ENCODE results near the gene STK25. TPM values are rescaled to one million over a fixed set of nuclear protein-coding genes. Genes with fewer than 3 reads are reported as not detected.

Gene STK25
- polyA plus RNA-seq, 3 donors: 62.7 to 215 (median 69.5) TPM

DNA sequence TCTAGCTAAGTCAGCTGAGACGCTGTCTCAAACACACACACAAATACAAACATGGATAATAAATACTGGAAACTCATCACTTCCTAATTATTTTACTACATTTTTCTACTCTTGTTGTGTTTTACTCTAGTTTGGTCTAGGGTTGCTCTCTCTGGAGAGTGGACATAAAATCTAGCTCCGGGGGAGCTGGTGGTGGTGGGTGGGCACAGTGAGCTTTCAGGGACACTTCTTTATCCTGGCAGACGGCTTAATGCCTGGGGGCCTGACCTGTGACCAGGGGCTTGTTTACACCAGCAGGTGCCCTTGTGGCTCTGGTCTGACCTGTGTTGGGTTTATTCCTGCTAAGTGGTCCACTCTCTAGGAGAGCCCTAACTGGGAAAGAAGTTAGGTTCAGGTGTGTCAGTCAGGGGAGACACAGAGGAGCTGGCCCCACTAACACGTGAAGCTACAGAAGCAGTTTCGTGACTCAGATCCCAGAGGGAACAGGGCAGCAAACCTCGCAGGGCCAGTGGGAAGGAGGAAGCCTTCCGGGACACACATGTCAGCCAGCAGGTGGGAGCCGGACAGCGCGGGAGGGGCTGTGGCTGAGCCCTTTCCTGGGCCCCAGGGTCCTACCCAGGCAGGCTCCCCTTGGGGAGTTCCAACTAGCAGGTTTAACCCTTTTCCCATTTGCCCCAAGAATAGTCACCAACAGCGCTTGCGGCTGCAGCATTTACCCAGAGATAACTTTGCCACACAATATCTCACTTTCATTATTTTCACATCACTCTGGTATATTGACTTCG, 27.7 kb upstream of the STK25 start:
- H3K36me3 ChIP-seq (replicated peaks in 1 of 2; ENCODE audit: control insufficient read depth in 1 of 2, insufficient read depth in 2 of 2, low read length in 2 of 2): no peaks in the 10 kb centered on the region
- H3K4me3 ChIP-seq (replicated peaks in 1 of 3; ENCODE audit: low read depth in 2 of 3, low read length in 3 of 3): no peak overlapping the region
- no peak for DNase-seq
- no peaks in the 10 kb centered on the region for H4K20me1 ChIP-seq (ENCODE audit: insufficient read depth, low read length)
- H3K4me3 Mint-ChIP-seq: no peak overlapping the region
- intact Hi-C loops (cut with micrococcal nuclease): no loop called here
- no peak overlapping the region for H3K9ac ChIP-seq (ENCODE audit: insufficient read depth, low read length, poor library complexity, severe bottlenecking)
- no peak overlapping the region for H3K27ac ChIP-seq (ENCODE audit: low read depth in 1 of 2, low read length in 2 of 2)
- no peak overlapping the region for H2AFZ ChIP-seq (ENCODE audit: insufficient read depth, low read depth, low read length, poor library complexity, severe bottlenecking)
- no peaks in the 10 kb centered on the region for H3K79me2 ChIP-seq (ENCODE audit: insufficient read depth, low read length)
- H3K4me1 ChIP-seq (ENCODE audit: control insufficient read depth in 1 of 2, insufficient read depth in 2 of 2, low read length in 2 of 2): peaks cover 6 to 8% of the 10 kb centered on the region in 2 donors
- no peak overlapping the region for H3K4me2 ChIP-seq (replicated peaks; ENCODE audit: extremely low read depth, low read length, poor library complexity, severe bottlenecking)
- peaks cover 0 to 6% (median 4%) of the 10 kb centered on the region in 7 donors for H3K9me3 Mint-ChIP-seq
- no peak overlapping the region for H3K27ac Mint-ChIP-seq
- peaks cover 5% of the 10 kb centered on the region for H3K4me1 Mint-ChIP-seq
- H3K27me3 ChIP-seq (ENCODE audit: control insufficient read depth in 2 of 2, insufficient read depth in 2 of 2, low read length in 2 of 2): peaks cover 0 to 20% of the 10 kb centered on the region in 2 donors
- peaks cover 24 to 31% (median 26%) of the 10 kb centered on the region in 3 donors for H3K27me3 Mint-ChIP-seq (ENCODE audit: low read depth in 3 of 3)
- WGBS (ENCODE audit: insufficient coverage): 88% methylated on average over 10 of the region's 13 CpGs
- no peaks in the 10 kb centered on the region for H3K9me3 ChIP-seq (replicated peaks in 1 of 2; ENCODE audit: control insufficient read depth in 1 of 2, insufficient read depth in 1 of 2, low read length in 2 of 2)
- TF ChIP-seq, protein P1, sequence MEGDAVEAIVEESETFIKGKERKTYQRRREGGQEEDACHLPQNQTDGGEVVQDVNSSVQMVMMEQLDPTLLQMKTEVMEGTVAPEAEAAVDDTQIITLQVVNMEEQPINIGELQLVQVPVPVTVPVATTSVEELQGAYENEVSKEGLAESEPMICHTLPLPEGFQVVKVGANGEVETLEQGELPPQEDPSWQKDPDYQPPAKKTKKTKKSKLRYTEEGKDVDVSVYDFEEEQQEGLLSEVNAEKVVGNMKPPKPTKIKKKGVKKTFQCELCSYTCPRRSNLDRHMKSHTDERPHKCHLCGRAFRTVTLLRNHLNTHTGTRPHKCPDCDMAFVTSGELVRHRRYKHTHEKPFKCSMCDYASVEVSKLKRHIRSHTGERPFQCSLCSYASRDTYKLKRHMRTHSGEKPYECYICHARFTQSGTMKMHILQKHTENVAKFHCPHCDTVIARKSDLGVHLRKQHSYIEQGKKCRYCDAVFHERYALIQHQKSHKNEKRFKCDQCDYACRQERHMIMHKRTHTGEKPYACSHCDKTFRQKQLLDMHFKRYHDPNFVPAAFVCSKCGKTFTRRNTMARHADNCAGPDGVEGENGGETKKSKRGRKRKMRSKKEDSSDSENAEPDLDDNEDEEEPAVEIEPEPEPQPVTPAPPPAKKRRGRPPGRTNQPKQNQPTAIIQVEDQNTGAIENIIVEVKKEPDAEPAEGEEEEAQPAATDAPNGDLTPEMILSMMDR (IDR thresholded peaks at IDR 0.05): no peak
- H3K36me3 Mint-ChIP-seq: peaks cover 2% of the 10 kb centered on the region in 2 donors

DNA sequence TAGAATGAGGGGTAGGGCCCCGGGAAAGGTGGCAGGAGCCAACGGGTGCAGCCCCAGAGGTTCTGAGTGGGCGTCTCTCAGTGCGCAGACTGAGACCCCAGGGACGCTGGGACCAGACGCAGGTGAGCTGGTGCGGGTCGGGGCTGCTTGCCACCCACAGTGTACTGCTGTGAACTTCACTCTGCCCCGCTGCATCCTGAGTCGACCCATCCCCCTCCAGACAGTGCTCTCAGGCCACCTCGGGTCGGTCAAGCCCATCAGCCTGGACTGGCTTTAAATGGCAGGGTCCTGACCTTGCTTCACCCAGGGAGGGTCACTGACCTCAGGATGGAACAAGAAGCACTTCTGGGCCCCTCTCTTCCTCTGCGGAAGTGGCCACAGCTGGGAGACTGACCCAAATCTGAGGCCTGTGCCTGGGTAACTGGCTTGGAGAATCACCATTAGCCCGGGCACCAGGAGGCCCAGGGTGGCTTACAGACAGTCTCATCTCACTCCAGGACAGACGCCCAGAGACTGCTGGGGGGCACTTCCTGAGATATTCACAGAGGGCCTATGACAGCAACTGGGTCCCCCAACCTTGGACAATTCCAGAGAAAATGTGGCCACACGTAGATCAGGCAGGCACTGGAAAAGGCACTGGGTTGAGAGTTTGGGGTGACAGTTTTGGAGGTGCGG, 26.5 kb upstream of the STK25 start:
- Mint-ChIP-seq H3K27ac (peak overlapping the region in 1 of 7 donors; percentile 41), H3K9me3 (no peaks in the 10 kb centered on the region), H3K4me3 (no peak overlapping the region), H3K36me3 (no peaks in the 10 kb centered on the region), H3K4me1 (no peaks in the 10 kb centered on the region), H3K27me3 (ENCODE audit: low read depth in 3 of 3) (peaks cover 15 to 29% (median 16%) of the 10 kb centered on the region in 3 donors)
- no peak for DNase-seq
- intact Hi-C loops (cut with micrococcal nuclease): no loop called here
- Histone ChIP-seq H2AFZ (ENCODE audit: insufficient read depth, low read depth, low read length, poor library complexity, severe bottlenecking) (no peak overlapping the region), H3K4me2 (replicated peaks; ENCODE audit: extremely low read depth, low read length, poor library complexity, severe bottlenecking) (no peak overlapping the region), H3K4me3 (replicated peaks in 1 of 3; ENCODE audit: low read depth in 2 of 3, low read length in 3 of 3) (no peak overlapping the region), H3K9me3 (replicated peaks in 1 of 2; ENCODE audit: control insufficient read depth in 1 of 2, insufficient read depth in 1 of 2, low read length in 2 of 2) (no peaks in the 10 kb centered on the region), H3K4me1 (ENCODE audit: control insufficient read depth in 1 of 2, insufficient read depth in 2 of 2, low read length in 2 of 2) (no peaks in the 10 kb centered on the region), H4K20me1 (ENCODE audit: insufficient read depth, low read length) (no peaks in the 10 kb centered on the region), H3K27me3 (ENCODE audit: control insufficient read depth in 2 of 2, insufficient read depth in 2 of 2, low read length in 2 of 2) (peaks cover 0 to 10% of the 10 kb centered on the region in 2 donors), H3K9ac (ENCODE audit: insufficient read depth, low read length, poor library complexity, severe bottlenecking) (no peak overlapping the region), H3K79me2 (ENCODE audit: insufficient read depth, low read length) (no peaks in the 10 kb centered on the region), H3K27ac (ENCODE audit: low read depth in 1 of 2, low read length in 2 of 2) (no peak overlapping the region), H3K36me3 (replicated peaks in 1 of 2; ENCODE audit: control insufficient read depth in 1 of 2, insufficient read depth in 2 of 2, low read length in 2 of 2) (no peaks in the 10 kb centered on the region)
- WGBS (ENCODE audit: insufficient coverage): 94% methylated on average over 15 of the region's 17 CpGs
- TF ChIP-seq, protein P1 (IDR thresholded peaks at IDR 0.05): no peak

All from CD14-positive monocyte (primary cell).